Testis (tissue), 3 donors: ENCODE data around the gene SOD3. TPM values are rescaled to one million over a fixed set of nuclear protein-coding genes. Genes with fewer than 3 reads are reported as not detected.

Experiments
- DNase-seq: peaks from one replicate; pipeline ENCODE4 v3.0.0-alpha.2; 2019
- H3K27ac ChIP-seq, 2 donors: fragments of 200-600 bp; sonication (generic); one replicate each; pipeline ENCODE4 v1.5.1; 2019
- H3K27me3 ChIP-seq: fragments of 200-600 bp; sonication (generic); one replicate; pipeline ENCODE4 v1.5.1; 2019
- H3K36me3 ChIP-seq: fragments of 200-600 bp; sonication (generic); one replicate; pipeline ENCODE4 v1.5.1; 2017; ENCODE audit warnings: low read depth; ENCODE audit errors: missing control alignments
- H3K4me1 ChIP-seq: fragments of 200-600 bp; sonication (generic); one replicate; pipeline ENCODE4 v1.5.1; 2019
- H3K4me3 ChIP-seq, 2 donors: fragments of 200-600 bp; sonication (generic); one replicate each; pipeline ENCODE4 v1.5.1; 2017 to 2019
- H3K9me3 ChIP-seq: fragments of 200-600 bp; sonication (generic); one replicate; pipeline ENCODE4 v1.5.1; 2017
- CTCF ChIP-seq, 3 experiments: fragments of 450-650 bp in 2 of 3; fragments of 200-600 bp in 1 of 3; sonication (generic) in 1 of 3; IDR thresholded peaks; one replicate each; pipeline ENCODE4 v1.5.1; 2016 to 2019; ENCODE audit warnings: antibody characterized with exemption in 3 of 3, mild to moderate bottlenecking in 2 of 3, moderate library complexity in 1 of 3
- POLR2A ChIP-seq: fragments of 450-650 bp; IDR thresholded peaks from one replicate; pipeline ENCODE4 v1.6.1; 2017; ENCODE audit warnings: antibody characterized with exemption, mild to moderate bottlenecking, moderate library complexity
- WGBS, 2 donors: methylation state at CpG; one replicate each; pipeline ENCODE4 v1.1.5; 2018; 5-methylcytosine and 5-hydroxymethylcytosine counted together
- intact Hi-C: fragments of 100-400 bp; cut with DNase I; formaldehyde crosslinking; loops from one replicate; pipeline ENCODE4 v1.15.1; 2023; ENCODE audit warnings: low total_unique reads
- polyA plus RNA-seq: library from polyadenylated mRNA; stranded (reverse); fragments of 350-450 nt; fragmentation: Illumina TruSeq; extraction: RNeasy Lipid Tissue Mini Kit (QIAGEN cat#74804); gene quantifications from one replicate; pipeline ENCODE4 v1.2.3, GENCODE V29; 2014; ENCODE audit warnings: low read depth, low replicate concordance; ENCODE audit not compliant: insufficient read depth
- total RNA-seq, 2 donors: library from RNA; depleted of rRNA; stranded (reverse); fragments of >200 nt; gene quantifications; one replicate each; pipeline ENCODE4 v1.2.3, GENCODE V29; 2016

The SOD3 gene
- total and polyA plus RNA-seq, 3 donors from 2014 or later: 136 to 355 (median 354) TPM

- Histone ChIP-seq H3K4me1 (no peaks in the 10 kb centered on the region), H3K27me3 (no peaks in the 10 kb centered on the region), H3K36me3 (no peaks in the 10 kb centered on the region), H3K27ac (no peak overlapping the region), H3K9me3 (no peaks in the 10 kb centered on the region), H3K4me3 (no peak overlapping the region)
- TF ChIP-seq POLR2A (no peak), CTCF (IDR thresholded peaks at IDR 0.05) (no peak)
- DNase-seq: no peak
- WGBS, 2 donors: 41% methylated on average over 2 of the region's 2 CpGs
- intact Hi-C loops: no loop called here
These were observed 20.9 kb upstream of the SOD3 start for GRCh38 chr4:24774452-24774851.

GRCh38 chr4:24775032-24775605 lies 20.3 kb upstream of the SOD3 start:
- intact Hi-C loops: no loop called here

GRCh38 chr4:24775750-24776149 lies 19.6 kb upstream of the SOD3 start:
- H3K4me3 ChIP-seq: no peak overlapping the region
- H3K27ac ChIP-seq: no peak overlapping the region
- 94 to 98% methylated on average over 3 of the region's 3 CpGs for WGBS, 2 donors
- DNase-seq: no peak
- TF ChIP-seq CTCF (IDR thresholded peaks at IDR 0.05) (no peak), POLR2A (no peak)
- H3K4me1 ChIP-seq: no peaks in the 10 kb centered on the region
- no peaks in the 10 kb centered on the region for H3K9me3 ChIP-seq
- H3K27me3 ChIP-seq: no peaks in the 10 kb centered on the region
- H3K36me3 ChIP-seq: no peaks in the 10 kb centered on the region
- intact Hi-C loops: no loop called here

More at GRCh38 chr4:24775032-24775605, 20.3 kb upstream of the SOD3 start:
- H3K36me3 ChIP-seq: no peaks in the 10 kb centered on the region
- no peaks in the 10 kb centered on the region for H3K27me3 ChIP-seq
- no peak for DNase-seq
- TF ChIP-seq POLR2A (no peak), CTCF (IDR thresholded peaks at IDR 0.05) (no peak)
- H3K4me3 ChIP-seq: no peak overlapping the region
- 92 to 93% methylated on average over 2 of the region's 2 CpGs for WGBS, 2 donors
- H3K27ac ChIP-seq: no peak overlapping the region
- no peaks in the 10 kb centered on the region for H3K9me3 ChIP-seq
- no peaks in the 10 kb centered on the region for H3K4me1 ChIP-seq

- Histone ChIP-seq H3K9me3 (no peaks in the 10 kb centered on the region), H3K4me1 (no peaks in the 10 kb centered on the region), H3K27ac (no peak overlapping the region), H3K4me3 (no peak overlapping the region), H3K27me3 (no peaks in the 10 kb centered on the region), H3K36me3 (no peaks in the 10 kb centered on the region)
- 56 to 65% methylated on average over 11 of the region's 11 CpGs for WGBS, 2 donors
- DNase-seq: no peak
- TF ChIP-seq POLR2A (no peak), CTCF (IDR thresholded peaks at IDR 0.05) (no peak)
- intact Hi-C loops: no loop called here
These were observed 17.6 kb upstream of the SOD3 start for GRCh38 chr4:24777536-24778463.
